RWPE1 (cell line): ENCODE results near the gene MYO9B.
A peak's percentile ranks its signal among the peaks of the same experiment; 100 is the strongest.

Experiments
- CTCF ChIA-PET: fragments of 350-600 bp; sonication (Branson Sonifier 250); formaldehyde crosslinking; extraction: SDS; loops from one replicate; lab custom pipeline; 2021; lab: Yijun Ruan, JAX
- POLR2A ChIA-PET: fragments of 400-600 bp; formaldehyde crosslinking; extraction: SDS; loops from one replicate; lab custom pipeline; 2020; ENCODE audit warnings: antibody characterized with exemption; ENCODE audit not compliant: low non-redundant PET; lab: Yijun Ruan, JAX
- DNase-seq: peaks from one replicate; pipeline ENCODE4 v3.0.0; 2012; ENCODE audit warnings: low spot score
- H3K27ac ChIP-seq: fragments of 450-650 bp; 2 replicates; pipeline ENCODE4 v1.5.1; 2017
- TF ChIP-seq, protein P1 (sequence below): fragments of 450-650 bp; conservative IDR thresholded peaks from 2 replicates; pipeline ENCODE4 v1.5.1; 2017; ENCODE audit warnings: low read depth, mild to moderate bottlenecking

Gene MYO9B

DNA sequence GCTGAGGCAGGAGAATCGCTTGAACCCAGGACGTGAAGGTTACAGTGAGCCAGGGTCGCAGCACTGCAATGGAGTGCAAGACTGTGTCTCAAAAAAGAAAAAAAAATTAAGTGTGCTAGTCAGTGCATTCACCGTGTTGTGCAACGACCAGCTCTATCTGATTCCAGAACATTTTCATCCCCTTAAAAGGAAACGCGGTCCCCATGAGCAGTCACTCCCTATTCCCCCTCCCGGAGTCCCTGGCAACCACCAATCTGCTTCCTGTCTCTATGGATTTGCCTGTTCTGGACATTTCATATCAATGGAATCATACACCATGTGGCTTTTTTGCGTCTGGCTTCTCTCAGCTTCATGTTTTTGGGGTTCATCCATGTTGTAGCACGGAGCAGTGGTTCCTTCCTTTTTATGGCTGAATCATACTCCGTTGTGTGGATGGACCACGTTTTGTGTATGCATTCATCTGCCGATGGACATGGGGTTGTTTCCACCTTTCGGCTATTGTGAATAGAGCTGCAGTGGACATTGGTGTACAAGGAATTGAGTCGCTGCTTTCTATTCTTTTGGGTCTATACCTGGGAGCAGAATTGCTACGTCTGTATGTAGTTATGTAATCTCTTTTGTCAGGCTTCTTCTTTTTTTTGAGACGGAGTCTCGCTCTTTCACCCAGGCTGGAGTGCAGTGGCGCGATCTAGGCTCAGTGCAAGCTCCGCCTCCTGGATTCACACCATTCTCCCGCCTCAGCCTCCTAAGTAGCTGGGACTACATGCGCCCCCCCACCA, 19.8 kb downstream of the MYO9B start:
- ChIA-PET POLR2A (no interaction called here), CTCF (no interaction called here)
- TF ChIP-seq, protein P1, sequence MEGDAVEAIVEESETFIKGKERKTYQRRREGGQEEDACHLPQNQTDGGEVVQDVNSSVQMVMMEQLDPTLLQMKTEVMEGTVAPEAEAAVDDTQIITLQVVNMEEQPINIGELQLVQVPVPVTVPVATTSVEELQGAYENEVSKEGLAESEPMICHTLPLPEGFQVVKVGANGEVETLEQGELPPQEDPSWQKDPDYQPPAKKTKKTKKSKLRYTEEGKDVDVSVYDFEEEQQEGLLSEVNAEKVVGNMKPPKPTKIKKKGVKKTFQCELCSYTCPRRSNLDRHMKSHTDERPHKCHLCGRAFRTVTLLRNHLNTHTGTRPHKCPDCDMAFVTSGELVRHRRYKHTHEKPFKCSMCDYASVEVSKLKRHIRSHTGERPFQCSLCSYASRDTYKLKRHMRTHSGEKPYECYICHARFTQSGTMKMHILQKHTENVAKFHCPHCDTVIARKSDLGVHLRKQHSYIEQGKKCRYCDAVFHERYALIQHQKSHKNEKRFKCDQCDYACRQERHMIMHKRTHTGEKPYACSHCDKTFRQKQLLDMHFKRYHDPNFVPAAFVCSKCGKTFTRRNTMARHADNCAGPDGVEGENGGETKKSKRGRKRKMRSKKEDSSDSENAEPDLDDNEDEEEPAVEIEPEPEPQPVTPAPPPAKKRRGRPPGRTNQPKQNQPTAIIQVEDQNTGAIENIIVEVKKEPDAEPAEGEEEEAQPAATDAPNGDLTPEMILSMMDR = no peak
- no peak for DNase-seq
- peak overlapping the region; percentile 28 for H3K27ac ChIP-seq

DNA sequence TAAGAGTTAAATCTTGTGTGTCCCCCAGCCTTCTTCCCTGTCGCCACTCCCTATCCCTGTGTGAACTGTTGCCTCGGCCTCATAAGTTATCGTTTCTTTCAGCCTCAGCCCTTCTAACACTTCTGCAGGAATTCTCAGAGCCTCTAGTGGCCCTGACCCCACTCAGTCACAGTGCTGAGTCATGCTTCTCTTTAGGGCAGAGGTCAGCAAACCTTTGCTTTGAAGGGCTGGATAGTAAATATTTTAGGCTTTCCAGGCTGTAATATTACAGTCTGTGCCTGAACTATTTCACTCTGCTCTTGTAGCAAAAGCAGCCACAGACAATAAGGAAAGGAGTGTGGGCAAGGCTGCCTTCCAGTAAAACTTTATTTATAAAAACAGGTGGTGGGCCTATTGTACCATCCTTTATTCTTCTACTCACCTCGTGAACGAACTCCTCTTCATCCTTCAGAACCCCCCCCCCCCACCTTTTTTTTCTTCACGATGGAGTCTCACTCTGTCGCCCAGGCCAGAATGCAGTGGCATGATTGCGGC, 22.1 kb downstream of the MYO9B start:
- peak overlapping the region; percentile 15; the same call in 1 of the 2 replicates for H3K27ac ChIP-seq
- ChIA-PET CTCF (interaction anchor here (0.6 kb wide), 1 partner anchor 135 kb away, joined by 3 read pairs; no protein-coding TSS in a partner anchor), POLR2A (no interaction called here)
- DNase-seq = no peak
- TF ChIP-seq, protein P1 = no peak

DNA sequence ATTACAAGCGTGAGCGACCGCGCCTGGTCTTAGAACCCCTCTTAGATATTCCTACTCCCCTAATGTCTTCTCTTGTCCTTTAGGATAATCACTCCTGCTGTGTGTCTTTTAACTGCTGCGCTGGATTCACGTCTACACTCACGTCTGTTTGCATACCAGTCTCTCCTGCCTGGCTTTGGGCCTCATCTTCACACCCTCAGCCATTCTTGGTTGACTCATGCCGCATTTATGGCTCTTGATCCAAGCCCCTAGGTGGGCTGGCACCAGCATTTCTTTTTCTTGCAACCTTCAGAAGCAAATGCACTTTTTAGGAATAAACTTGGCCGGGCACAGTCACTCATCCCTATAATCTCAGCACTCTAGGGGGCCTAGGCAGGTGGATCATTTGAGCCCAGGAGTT, 22.7 kb downstream of the MYO9B start:
- no peak for DNase-seq
- ChIA-PET CTCF (no interaction called here), POLR2A (no interaction called here)
- H3K27ac ChIP-seq = peak overlapping the region; percentile 15; the same call in 1 of the 2 replicates
- TF ChIP-seq, protein P1 = no peak

DNA sequence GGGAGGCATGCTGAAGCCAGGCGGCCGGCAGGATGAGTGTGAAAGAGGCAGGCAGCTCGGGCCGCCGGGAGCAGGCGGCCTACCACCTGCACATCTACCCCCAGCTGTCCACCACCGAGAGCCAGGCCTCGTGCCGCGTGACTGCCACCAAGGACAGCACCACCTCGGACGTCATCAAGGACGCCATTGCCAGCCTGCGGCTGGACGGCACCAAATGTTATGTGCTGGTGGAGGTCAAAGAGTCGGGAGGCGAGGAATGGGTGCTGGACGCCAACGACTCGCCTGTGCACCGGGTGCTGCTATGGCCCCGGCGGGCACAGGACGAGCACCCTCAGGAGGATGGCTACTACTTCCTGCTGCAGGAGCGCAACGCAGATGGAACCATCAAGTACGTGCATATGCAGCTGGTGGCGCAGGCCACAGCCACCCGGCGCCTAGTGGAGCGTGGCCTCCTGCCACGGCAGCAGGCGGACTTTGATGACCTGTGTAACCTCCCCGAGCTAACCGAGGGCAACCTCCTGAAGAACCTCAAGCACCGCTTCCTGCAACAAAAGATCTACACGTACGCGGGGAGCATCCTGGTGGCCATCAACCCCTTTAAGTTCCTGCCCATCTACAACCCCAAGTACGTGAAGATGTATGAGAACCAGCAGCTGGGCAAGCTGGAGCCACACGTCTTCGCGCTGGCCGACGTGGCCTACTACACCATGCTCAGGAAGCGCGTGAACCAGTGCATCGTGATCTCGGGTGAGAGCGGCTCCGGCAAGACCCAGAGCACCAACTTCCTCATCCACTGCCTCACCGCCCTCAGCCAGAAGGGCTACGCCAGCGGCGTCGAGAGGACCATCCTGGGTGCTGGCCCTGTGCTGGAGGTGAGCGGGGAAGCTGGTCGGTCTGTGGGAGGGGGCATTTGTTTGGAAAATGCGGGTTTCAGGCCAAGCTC, 26.4 kb downstream of the MYO9B start:
- DNase-seq = no peak
- POLR2A ChIA-PET = no interaction called here
- TF ChIP-seq, protein P1 = no peak
- no peak overlapping the region for H3K27ac ChIP-seq
- CTCF ChIA-PET = interaction anchor here (0.5 to 1.4 kb wide), 2 partner anchors 17 to 149 kb away, joined by 3 to 4 read pairs; no protein-coding TSS in a partner anchor

DNA sequence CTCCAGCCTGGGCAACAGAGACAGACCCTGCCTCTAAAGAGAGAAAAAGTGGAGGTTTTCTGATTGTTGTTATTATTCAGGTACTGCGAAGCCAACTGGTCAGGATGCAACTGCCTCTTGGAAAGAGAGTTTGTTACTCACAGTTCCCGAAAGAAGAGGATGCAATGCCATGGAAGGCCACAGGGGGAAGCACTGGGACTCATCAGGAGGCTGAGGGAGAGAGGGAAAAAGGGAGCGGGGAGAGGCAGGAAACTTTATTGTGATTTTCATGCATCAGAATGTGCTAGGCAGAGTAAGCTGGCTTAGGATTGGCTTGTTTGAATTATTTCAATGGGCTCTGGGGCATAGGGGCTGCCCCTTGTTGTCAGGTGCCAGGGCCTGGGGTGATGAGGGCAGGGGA, 27.6 kb downstream of the MYO9B start:
- DNase-seq = no peak
- ChIA-PET POLR2A (no interaction called here), CTCF (interaction anchor here (0.7 to 1.4 kb wide), 2 partner anchors 18 to 648 kb away, joined by 3 to 6 read pairs; no protein-coding TSS in a partner anchor)
- H3K27ac ChIP-seq = peak overlapping the region; percentile 24
- TF ChIP-seq, protein P1 = no peak; the same call in 1 of the 2 replicates

DNA sequence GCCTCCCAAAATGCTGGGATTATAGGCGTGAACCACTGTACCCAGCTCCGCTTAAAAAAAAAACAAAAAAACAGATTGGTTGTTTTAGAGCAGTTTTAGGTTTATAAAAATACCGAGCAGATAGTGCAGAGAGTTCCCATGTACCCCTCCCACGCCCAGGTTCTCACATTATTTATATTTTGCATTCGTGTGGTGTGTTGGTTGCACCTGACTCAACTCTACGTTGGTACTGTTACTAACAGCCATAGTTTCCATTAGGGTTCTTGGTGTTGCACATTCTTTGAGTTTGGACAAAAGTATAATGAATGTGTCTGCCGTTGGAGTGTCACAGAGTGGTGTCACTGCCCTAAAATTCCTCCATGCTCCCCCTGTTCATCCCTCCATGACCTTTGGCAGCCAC, 29.1 kb downstream of the MYO9B start:
- TF ChIP-seq, protein P1 = no peak
- H3K27ac ChIP-seq = peak overlapping the region; percentile 93
- DNase-seq = no peak
- ChIA-PET POLR2A (interaction anchor here (0.6 kb wide), 1 partner anchor 46 kb away, joined by 5 read pairs; no protein-coding TSS in a partner anchor), CTCF (no interaction called here)
